Endothelial cell (in vitro differentiated cells): ENCODE data around the gene SAMD13. TPM values are rescaled to one million over a fixed set of nuclear protein-coding genes. Genes with fewer than 3 reads are reported as not detected.

Source experiments
- DNase-seq: peaks from one replicate; pipeline ENCODE4 v3.0.0; 2021; ENCODE audit warnings: low spot score
- H3K27ac Mint-ChIP-seq: one replicate; pipeline ENCODE4 v1.8.0; 2021; ENCODE audit warnings: mixed read lengths, inconsistent platforms; ENCODE audit not compliant: unreplicated experiment
- H3K27me3 Mint-ChIP-seq: one replicate; pipeline ENCODE4 v1.8.0; 2021; ENCODE audit warnings: mild to moderate bottlenecking, moderate library complexity, mixed read lengths, inconsistent platforms; ENCODE audit not compliant: unreplicated experiment
- H3K36me3 Mint-ChIP-seq: one replicate; pipeline ENCODE4 v1.8.0; 2021; ENCODE audit warnings: mild to moderate bottlenecking, low read depth, mixed read lengths, inconsistent platforms; ENCODE audit not compliant: unreplicated experiment
- H3K4me1 Mint-ChIP-seq: one replicate; pipeline ENCODE4 v1.8.0; 2021; ENCODE audit warnings: mild to moderate bottlenecking, mixed read lengths, inconsistent platforms; ENCODE audit not compliant: unreplicated experiment
- H3K4me3 Mint-ChIP-seq: one replicate; pipeline ENCODE4 v1.8.0; 2021; ENCODE audit warnings: mild to moderate bottlenecking, mixed read lengths, inconsistent platforms; ENCODE audit not compliant: unreplicated experiment
- H3K9me3 Mint-ChIP-seq: one replicate; pipeline ENCODE4 v1.8.0; 2021; ENCODE audit warnings: mixed read lengths, inconsistent platforms; ENCODE audit not compliant: unreplicated experiment
- CTCF ChIP-seq: fragments of 200-600 bp; sonication (generic); IDR thresholded peaks from one replicate; pipeline ENCODE4 v1.5.0; 2021; ENCODE audit warnings: antibody characterized with exemption; ENCODE audit not compliant: unreplicated experiment
- total RNA-seq: library from RNA; stranded (reverse); fragmentation: NEBNext Ultra II Directional; extraction: Animal tissue kit (Norgen Biotek cat#: 25700); gene quantifications from one replicate; pipeline ENCODE4 v1.2.1, GENCODE V29; 2021; ENCODE audit not compliant: unreplicated experiment

The SAMD13 gene
- total RNA-seq, 1 donor from 2014 or later: 1.8 TPM

DNA sequence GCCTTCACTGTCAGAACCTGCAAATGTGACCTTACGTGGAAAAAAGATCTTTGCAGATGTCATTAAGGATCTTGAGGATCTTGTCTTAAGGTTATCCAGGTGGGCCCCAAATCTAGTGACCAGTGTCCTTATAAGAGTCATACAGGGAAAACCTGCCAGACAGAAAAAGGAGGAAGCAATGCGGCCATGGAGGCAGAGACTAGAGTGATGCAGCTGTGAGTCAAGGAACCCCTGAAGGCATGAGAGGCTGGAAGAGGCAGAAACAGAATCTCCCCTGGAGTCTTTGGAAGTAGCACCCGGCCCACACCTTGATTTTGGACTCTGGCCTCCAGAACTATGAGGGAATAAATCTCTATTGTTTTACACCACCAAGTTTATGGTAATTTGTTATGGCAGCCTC lies 60.3 kb downstream of the SAMD13 start:
- H3K27me3 Mint-ChIP-seq: peaks cover 2% of the 10 kb centered on the region
- no peaks in the 10 kb centered on the region for H3K9me3 Mint-ChIP-seq
- DNase-seq: no peak
- H3K4me3 Mint-ChIP-seq: no peak overlapping the region
- no peaks in the 10 kb centered on the region for H3K36me3 Mint-ChIP-seq
- H3K4me1 Mint-ChIP-seq: peaks cover 4% of the 10 kb centered on the region
- no peak for TF ChIP-seq CTCF
- H3K27ac Mint-ChIP-seq: no peak overlapping the region

- H3K27me3 Mint-ChIP-seq: peaks cover 2% of the 10 kb centered on the region
- H3K9me3 Mint-ChIP-seq: no peaks in the 10 kb centered on the region
- no peak overlapping the region for H3K4me3 Mint-ChIP-seq
- no peaks in the 10 kb centered on the region for H3K36me3 Mint-ChIP-seq
- TF ChIP-seq CTCF: no peak
- DNase-seq: no peak
- H3K27ac Mint-ChIP-seq: no peak overlapping the region
- peaks cover 4% of the 10 kb centered on the region for H3K4me1 Mint-ChIP-seq
These were observed 61.5 kb downstream of the SAMD13 start for GRCh38 chr1:84363019-84363418.

DNA sequence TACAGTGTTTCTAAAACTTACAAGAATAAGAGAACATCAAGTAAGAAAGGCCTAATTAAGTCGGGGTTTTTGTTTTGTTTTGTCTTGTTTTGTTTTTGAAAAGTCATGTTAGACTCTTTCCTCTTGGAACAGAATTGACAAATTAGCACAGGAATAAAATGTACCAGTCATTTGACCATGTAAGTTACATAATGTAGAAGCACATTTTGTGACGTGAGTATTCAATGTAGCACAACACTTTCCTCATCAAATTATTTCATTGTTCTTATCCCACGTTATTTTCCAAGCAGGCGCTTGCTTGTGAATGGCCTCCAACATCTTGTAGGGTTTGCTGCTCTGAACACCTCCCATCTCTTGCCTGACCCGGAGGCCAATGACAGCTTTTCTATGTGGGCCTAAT lies 62.1 kb downstream of the SAMD13 start:
- Mint-ChIP-seq H3K27me3 (peaks cover 2% of the 10 kb centered on the region), H3K36me3 (no peaks in the 10 kb centered on the region), H3K9me3 (no peaks in the 10 kb centered on the region), H3K27ac (no peak overlapping the region), H3K4me3 (no peak overlapping the region), H3K4me1 (peaks cover 4% of the 10 kb centered on the region)
- DNase-seq: no peak
- TF ChIP-seq CTCF: no peak

GRCh38 chr1:84365225-84366221 lies 64.0 kb downstream of the SAMD13 start:
- no peak for DNase-seq
- no peak for TF ChIP-seq CTCF
- H3K4me3 Mint-ChIP-seq: no peak overlapping the region
- no peaks in the 10 kb centered on the region for H3K9me3 Mint-ChIP-seq
- H3K4me1 Mint-ChIP-seq: peaks cover 4% of the 10 kb centered on the region
- H3K36me3 Mint-ChIP-seq: no peaks in the 10 kb centered on the region
- peaks cover under 1% of the 10 kb centered on the region for H3K27me3 Mint-ChIP-seq
- H3K27ac Mint-ChIP-seq: no peak overlapping the region

DNA sequence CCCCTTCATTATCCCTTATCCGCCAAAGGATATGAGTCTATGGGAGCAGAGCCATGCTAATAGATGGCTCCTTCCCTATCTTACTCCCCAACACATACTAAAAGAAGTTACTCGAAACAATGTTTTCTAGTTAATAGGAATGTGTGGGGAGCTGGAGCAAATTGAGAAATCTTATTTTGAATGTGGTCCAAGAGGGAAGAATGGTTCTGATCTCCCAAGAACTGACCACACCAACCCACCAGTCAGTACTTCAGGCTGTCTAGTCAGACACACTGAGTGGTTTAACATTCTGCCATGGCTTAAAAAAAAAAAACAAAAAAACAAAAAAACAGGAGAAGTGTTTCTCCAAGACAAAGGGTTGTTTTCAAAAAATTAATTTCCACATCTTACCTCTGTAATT lies 65.3 kb downstream of the SAMD13 start:
- no peak for DNase-seq
- no peak overlapping the region for H3K27ac Mint-ChIP-seq
- no peaks in the 10 kb centered on the region for H3K9me3 Mint-ChIP-seq
- no peak overlapping the region for H3K4me3 Mint-ChIP-seq
- H3K36me3 Mint-ChIP-seq: no peaks in the 10 kb centered on the region
- H3K4me1 Mint-ChIP-seq: peaks cover 4% of the 10 kb centered on the region
- peaks cover 2% of the 10 kb centered on the region for H3K27me3 Mint-ChIP-seq
- TF ChIP-seq CTCF: no peak
